Neuronal stem cell (in vitro differentiated cells): Measurements from ENCODE around the gene STK32A.
"Not testable (repeated sequence)": the region's sequence is repeated elsewhere in the genome, so short reads cannot be mapped to it uniquely, and the experiment has no call there.

Experiments
- DNase-seq: peaks from one replicate; pipeline ENCODE4 v3.0.0-alpha.2; 2013; ENCODE audit warnings: low spot score
- H2AFZ ChIP-seq: one replicate; pipeline ENCODE4 v1.6.1; 2013; ENCODE audit warnings: mild to moderate bottlenecking, low read length, inconsistent platforms
- H2AK5ac ChIP-seq: 2 replicates; pipeline ENCODE4 v1.6.1; 2013; ENCODE audit warnings: low read depth, mild to moderate bottlenecking, inconsistent platforms, low read length, moderate library complexity, mixed read lengths
- H2BK120ac ChIP-seq: 2 replicates; pipeline ENCODE4 v1.6.1; 2013; ENCODE audit warnings: low read depth, mild to moderate bottlenecking, inconsistent platforms, low read length, moderate library complexity, mixed read lengths
- H2BK12ac ChIP-seq: one replicate; pipeline ENCODE4 v1.6.1; 2013; ENCODE audit warnings: low read length, inconsistent platforms
- H2BK15ac ChIP-seq: 2 replicates; pipeline ENCODE4 v1.6.1; 2013; ENCODE audit warnings: mild to moderate bottlenecking, low read length, inconsistent platforms, mixed read lengths
- H2BK5ac ChIP-seq: one replicate; pipeline ENCODE4 v1.6.1; 2013; ENCODE audit warnings: inconsistent platforms, mild to moderate bottlenecking, low read length, moderate library complexity
- H3K14ac ChIP-seq: one replicate; pipeline ENCODE4 v1.6.1; 2013; ENCODE audit warnings: low read length, inconsistent platforms
- H3K18ac ChIP-seq: 2 replicates; pipeline ENCODE4 v1.6.1; 2013; ENCODE audit warnings: low read length, inconsistent platforms
- H3K23ac ChIP-seq: 2 replicates; pipeline ENCODE4 v1.6.1; 2013; ENCODE audit warnings: low read depth, mild to moderate bottlenecking, mixed read lengths, low read length, inconsistent platforms; ENCODE audit not compliant: poor library complexity
- H3K27ac ChIP-seq: replicated peaks from 3 replicates; pipeline ENCODE4 v1.5.1; 2013; ENCODE audit warnings: low read length, inconsistent platforms
- H3K27me3 ChIP-seq, 3 experiments: 2 replicates each; pipeline ENCODE4 v1.6.1; 2013; ENCODE audit warnings: low read length in 3 of 3, mild to moderate bottlenecking in 2 of 3, inconsistent platforms in 1 of 3, low read depth in 1 of 3, mixed read lengths in 1 of 3, moderate library complexity in 1 of 3; ENCODE audit not compliant: control insufficient read depth in 3 of 3, insufficient read depth in 3 of 3
- H3K36me3 ChIP-seq, 2 donors: replicated peaks in 1 of 2; 2 replicates each; pipeline ENCODE4 v1.6.1; 2013; ENCODE audit warnings: low read length in 2 of 2; ENCODE audit not compliant: control insufficient read depth in 2 of 2, insufficient read depth in 2 of 2
- H3K4ac ChIP-seq: 2 replicates; pipeline ENCODE4 v1.6.1; 2013; ENCODE audit warnings: inconsistent platforms, mild to moderate bottlenecking, low read length, moderate library complexity
- H3K4me1 ChIP-seq, 2 donors: 1 replicate in 1 of 2; 2 replicates in 1 of 2; pipeline ENCODE4 v1.6.1; 2013; ENCODE audit warnings: low read length in 2 of 2, low read depth in 1 of 2; ENCODE audit not compliant: control insufficient read depth in 2 of 2, insufficient read depth in 1 of 2
- H3K4me2 ChIP-seq: one replicate; pipeline ENCODE4 v1.6.1; 2013; ENCODE audit warnings: mild to moderate bottlenecking, low read length, inconsistent platforms; ENCODE audit not compliant: insufficient read depth, poor library complexity, severe bottlenecking
- H3K4me3 ChIP-seq, 2 donors: 2 replicates each; pipeline ENCODE4 v1.5.1; 2013; ENCODE audit warnings: low read length in 2 of 2, mild to moderate bottlenecking in 2 of 2, inconsistent platforms in 1 of 2, moderate library complexity in 1 of 2
- H3K79me1 ChIP-seq: one replicate; pipeline ENCODE4 v1.6.1; 2013; ENCODE audit warnings: low read depth, mild to moderate bottlenecking, inconsistent platforms, low read length, moderate library complexity
- H3K9ac ChIP-seq: one replicate; pipeline ENCODE4 v1.6.1; 2013; ENCODE audit warnings: mild to moderate bottlenecking, low read depth, low read length, inconsistent platforms; ENCODE audit not compliant: poor library complexity
- H3K9me3 ChIP-seq, 2 donors: replicated peaks in 1 of 2; 2 replicates each; pipeline versions ENCODE3 to v1.6.1; 2013; ENCODE audit warnings: low read length in 2 of 2, mild to moderate bottlenecking in 2 of 2, inconsistent platforms in 1 of 2, low read depth in 1 of 2, mixed read lengths in 1 of 2, moderate library complexity in 1 of 2; ENCODE audit not compliant: control insufficient read depth in 2 of 2, insufficient read depth in 1 of 2
- H4K8ac ChIP-seq: one replicate; pipeline ENCODE4 v1.6.1; 2013; ENCODE audit warnings: low read depth, mild to moderate bottlenecking, inconsistent platforms, low read length, moderate library complexity
- H4K91ac ChIP-seq: one replicate; pipeline ENCODE4 v1.6.1; 2013; ENCODE audit warnings: low read length, low read depth, mild to moderate bottlenecking, inconsistent platforms; ENCODE audit not compliant: poor library complexity
- WGBS, 2 donors: extraction: QIAGEN DNeasy Blood & Tissue Kit; methylation state at CpG; one replicate each; pipeline ENCODE4 v1.1.7; 2013; ENCODE audit warnings: missing lambda C conversion rate in 2 of 2, mixed read lengths in 1 of 2; ENCODE audit not compliant: insufficient read length in 2 of 2, insufficient replicate concordance in 1 of 2; ENCODE audit errors: extremely low coverage in 2 of 2; 5-methylcytosine and 5-hydroxymethylcytosine counted together

Gene STK32A

DNA sequence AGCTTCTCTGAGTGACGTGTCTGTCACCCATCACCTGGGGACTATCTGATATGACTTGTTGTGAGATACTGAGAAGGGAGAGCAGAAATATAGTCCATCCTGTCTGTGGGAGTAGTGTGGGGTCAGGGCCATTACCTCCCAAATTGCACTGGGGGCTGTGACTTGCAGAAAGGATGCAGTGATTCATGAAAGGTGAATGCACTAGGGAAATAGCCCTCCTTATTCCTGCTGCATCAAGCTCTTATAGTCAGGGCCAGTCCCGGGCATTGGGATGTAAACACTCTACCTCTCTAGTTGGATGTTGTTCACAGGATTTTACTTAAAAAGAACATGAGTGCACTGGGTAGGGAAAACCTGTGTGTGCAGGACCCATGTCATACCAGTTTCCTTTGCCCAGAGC lies 124.8 kb downstream of the STK32A start:
- Histone ChIP-seq H3K27ac (no peak overlapping the region), H2AFZ (no peak overlapping the region), H3K27me3 (peaks cover 0 to 11% (median 0%) of the 10 kb centered on the region in 3 experiments), H2BK5ac (no peak overlapping the region), H2BK15ac (no peak overlapping the region), H3K4me2 (no peak overlapping the region), H4K8ac (no peak overlapping the region), H2AK5ac (no peak overlapping the region), H3K36me3 (no peaks in the 10 kb centered on the region), H3K4me3 (no peak overlapping the region), H2BK120ac (no peak overlapping the region), H3K14ac (no peak overlapping the region), H3K79me1 (no peaks in the 10 kb centered on the region), H3K23ac (no peak overlapping the region), H3K4me1 (no peaks in the 10 kb centered on the region), H3K9me3 (no peaks in the 10 kb centered on the region), H4K91ac (no peak overlapping the region), H3K9ac (no peak overlapping the region), H2BK12ac (no peak overlapping the region), H3K18ac (no peak overlapping the region), H3K4ac (no peak overlapping the region)
- no CpG with 5 or more reads among the region's 2 CpGs for WGBS, 2 donors
- DNase-seq = no peak

DNA sequence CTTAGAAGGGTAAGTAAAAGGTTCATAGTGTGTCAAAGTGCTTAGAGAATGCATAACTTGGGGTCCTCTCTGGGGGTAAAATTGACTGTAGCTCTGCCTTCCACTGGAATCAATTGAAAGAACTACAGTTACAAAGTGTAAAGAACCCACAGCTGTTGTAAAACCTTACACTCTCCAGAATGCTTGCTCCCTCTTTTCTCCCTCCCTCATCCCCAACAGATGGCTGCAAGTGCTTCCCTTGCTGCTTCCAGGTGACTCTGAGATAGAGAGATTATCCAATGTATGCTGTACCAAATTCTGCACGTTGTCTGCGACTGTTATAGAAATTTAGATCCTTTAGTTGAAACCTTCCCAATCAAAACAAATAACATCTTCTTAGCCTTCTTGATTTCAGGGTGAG lies 126.0 kb downstream of the STK32A start:
- H3K9ac ChIP-seq = no peak overlapping the region
- no peak overlapping the region for H2AK5ac ChIP-seq
- no peak overlapping the region for H2BK120ac ChIP-seq
- no peaks in the 10 kb centered on the region for H3K9me3 ChIP-seq
- H3K27me3 ChIP-seq = peaks cover 0 to 11% (median 0%) of the 10 kb centered on the region in 3 experiments
- H2BK12ac ChIP-seq = no peak overlapping the region
- no peaks in the 10 kb centered on the region for H3K79me1 ChIP-seq
- no peak overlapping the region for H4K91ac ChIP-seq
- no peaks in the 10 kb centered on the region for H3K36me3 ChIP-seq
- DNase-seq = no peak
- H3K27ac ChIP-seq = no peak overlapping the region
- WGBS, 2 donors = no CpG with 5 or more reads among the region's 2 CpGs
- H3K14ac ChIP-seq = no peak overlapping the region
- no peak overlapping the region for H3K18ac ChIP-seq
- H4K8ac ChIP-seq = no peak overlapping the region
- H3K4ac ChIP-seq = no peak overlapping the region
- no peak overlapping the region for H2AFZ ChIP-seq
- H3K4me3 ChIP-seq = no peak overlapping the region
- no peak overlapping the region for H2BK5ac ChIP-seq
- no peak overlapping the region for H3K23ac ChIP-seq
- H3K4me1 ChIP-seq = no peaks in the 10 kb centered on the region
- H2BK15ac ChIP-seq = no peak overlapping the region
- no peak overlapping the region for H3K4me2 ChIP-seq

DNA sequence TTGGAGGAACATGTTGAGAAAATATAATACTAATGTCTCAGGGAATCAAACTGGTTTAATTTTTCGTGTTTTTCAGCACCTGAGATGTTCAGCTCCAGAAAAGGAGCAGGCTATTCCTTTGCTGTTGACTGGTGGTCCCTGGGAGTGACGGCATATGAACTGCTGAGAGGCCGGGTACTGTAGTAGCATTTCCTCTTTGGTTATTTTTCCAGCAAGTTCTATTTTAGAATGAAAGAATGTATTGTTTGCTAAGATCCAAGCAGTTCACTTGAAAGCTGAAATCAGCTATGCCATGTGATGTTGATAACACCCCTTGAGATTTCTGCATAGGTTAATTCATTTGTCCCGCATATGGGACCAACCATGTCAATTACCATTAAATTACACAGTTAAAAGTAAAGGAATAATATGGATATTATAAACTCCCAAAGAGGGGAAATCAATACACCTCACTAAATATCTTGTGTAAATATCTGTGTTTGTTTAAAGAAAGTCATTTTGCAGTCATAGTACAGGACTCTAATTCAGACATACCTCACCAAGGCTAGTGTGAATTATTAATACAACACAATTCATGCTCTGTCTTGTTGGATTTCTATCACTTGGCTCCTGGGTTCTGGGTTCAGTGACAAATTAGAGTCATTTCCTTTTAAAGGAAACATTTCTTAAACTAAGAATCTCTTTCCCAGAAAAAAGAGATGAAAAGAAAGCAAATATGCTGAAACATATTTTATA lies 126.8 kb downstream of the STK32A start:
- H3K14ac ChIP-seq = no peak overlapping the region
- H2BK5ac ChIP-seq = no peak overlapping the region
- H3K4me3 ChIP-seq = no peak overlapping the region
- H4K91ac ChIP-seq = no peak overlapping the region
- H3K79me1 ChIP-seq = no peaks in the 10 kb centered on the region
- H3K36me3 ChIP-seq = no peaks in the 10 kb centered on the region
- no peak overlapping the region for H2AFZ ChIP-seq
- no peak overlapping the region for H2BK12ac ChIP-seq
- peaks cover 0 to 11% (median 0%) of the 10 kb centered on the region in 3 experiments for H3K27me3 ChIP-seq
- no peak overlapping the region for H3K4ac ChIP-seq
- H3K4me2 ChIP-seq = no peak overlapping the region
- no peak overlapping the region for H2BK15ac ChIP-seq
- no peak overlapping the region for H3K18ac ChIP-seq
- H4K8ac ChIP-seq = no peak overlapping the region
- H3K4me1 ChIP-seq = no peaks in the 10 kb centered on the region
- no peak overlapping the region for H3K23ac ChIP-seq
- H3K9me3 ChIP-seq = no peaks in the 10 kb centered on the region
- no peak overlapping the region for H3K9ac ChIP-seq
- no CpG with 5 or more reads among the region's 4 CpGs for WGBS, 2 donors
- H3K27ac ChIP-seq = no peak overlapping the region
- no peak overlapping the region for H2AK5ac ChIP-seq
- H2BK120ac ChIP-seq = no peak overlapping the region
- no peak for DNase-seq

DNA sequence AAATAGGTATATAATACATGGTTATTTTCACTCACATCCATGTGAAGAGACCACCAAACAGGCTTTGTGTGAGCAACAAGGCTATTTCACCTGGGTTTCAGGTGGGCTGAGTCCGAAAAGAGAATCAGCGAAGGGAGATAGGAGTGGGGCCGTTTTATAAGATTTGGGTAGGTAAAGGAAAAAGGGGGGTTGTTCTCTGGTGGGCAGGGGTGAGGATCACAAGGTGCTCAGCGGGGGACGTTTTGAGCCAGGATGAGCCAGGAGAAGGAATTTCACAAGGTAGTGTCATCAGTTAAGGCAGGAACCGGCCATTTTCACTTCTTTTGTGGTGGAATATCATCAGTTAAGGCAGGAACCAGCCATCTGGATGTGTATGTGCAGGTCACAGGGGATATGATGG lies 132.6 kb downstream of the STK32A start:
- not testable (repeated sequence) for H3K36me3 ChIP-seq, H2BK5ac ChIP-seq, H2BK12ac ChIP-seq, H3K27ac ChIP-seq, H2AK5ac ChIP-seq, H2BK15ac ChIP-seq, H3K4ac ChIP-seq, H3K14ac ChIP-seq, H3K9ac ChIP-seq, H3K27me3 ChIP-seq, H3K18ac ChIP-seq, H4K8ac ChIP-seq, H3K4me2 ChIP-seq, H3K9me3 ChIP-seq, H3K4me1 ChIP-seq, H3K4me3 ChIP-seq, H3K79me1 ChIP-seq, DNase-seq, H2AFZ ChIP-seq, H2BK120ac ChIP-seq, H4K91ac ChIP-seq, H3K23ac ChIP-seq
- WGBS, 2 donors = no CpG with 5 or more reads among the region's 6 CpGs
